SK-N-SH treated with all-trans-retinoic acid at 6 μM for 48 hours (cell line): ENCODE measurements around the gene CADM1.

Source experiments
- GLIS3 ChIP-seq: fragments of 250-450 bp; sonication (Bioruptor Pico); IDR thresholded peaks from 2 replicates; pipeline ENCODE4 v1.5.0; 2020; ENCODE audit warnings: mild to moderate bottlenecking, moderate library complexity
- ZNF8 ChIP-seq: fragments of 450-650 bp; formaldehyde crosslinking; IDR thresholded peaks from 2 replicates; pipeline ENCODE4 v1.5.0; 2020; ENCODE audit warnings: mild to moderate bottlenecking, moderate library complexity

GRCh38 chr11:115202074-115202473 lies 302.1 kb downstream of the CADM1 start:
- no peak for TF ChIP-seq GLIS3
- no peak for TF ChIP-seq ZNF8 (CRISPR knock-in tag)
